PC-3 (cell line): ENCODE results near the gene AGAP1. TPM values are rescaled to one million over a fixed set of nuclear protein-coding genes. Genes with fewer than 3 reads are reported as not detected.

Source experiments
- ATAC-seq: fragments of 200-7000 bp; cut with Tn5 transposase; 2 replicates; pipeline ENCODE4 v1.9.1; 2020; ENCODE audit warnings: mild to moderate bottlenecking, moderate library complexity
- BruUV-seq: library from RNA; stranded (reverse); fragments of 400-500 nt; replicated peaks from 2 replicates; lab custom pipeline; 2021; lab: Mats Ljungman, UMichigan
- CTCF ChIA-PET: fragments of 300-600 bp; sonication (Branson Sonifier 250); formaldehyde crosslinking; loops from one replicate; lab custom pipeline; 2022; ENCODE audit warnings: antibody characterized with exemption; lab: Charles Lee
- POLR2A ChIA-PET: fragments of 300-600 bp; sonication (Branson Sonifier 250); formaldehyde crosslinking; loops from one replicate; lab custom pipeline; 2022; ENCODE audit warnings: antibody characterized with exemption; ENCODE audit not compliant: unreplicated experiment; lab: Charles Lee
- DNase-seq: peaks from one replicate; pipeline ENCODE4 v3.0.0-alpha.2; 2015
- H2AFZ ChIP-seq: fragments of 300-600 bp; sonication (generic); 2 replicates; pipeline ENCODE4 v1.6.0; 2016; ENCODE audit warnings: antibody characterized with exemption, low read length
- H3F3A ChIP-seq: fragments of 300-600 bp; sonication (generic); one replicate; pipeline ENCODE4 v1.6.0; 2017; ENCODE audit warnings: antibody characterized with exemption, low read length, control low read depth, mild to moderate bottlenecking; ENCODE audit not compliant: unreplicated experiment
- H3K27ac ChIP-seq: fragments of 300-600 bp; sonication (generic); 2 replicates; pipeline ENCODE4 v1.5.1; 2016; ENCODE audit warnings: mild to moderate bottlenecking, low read length
- H3K27me3 ChIP-seq: fragments of 300-600 bp; sonication (generic); 2 replicates; pipeline ENCODE4 v1.6.1; 2016; ENCODE audit warnings: low read length, mixed read lengths
- H3K36me3 ChIP-seq: fragments of 300-600 bp; sonication (generic); 2 replicates; pipeline ENCODE4 v1.6.1; 2016; ENCODE audit warnings: low read depth, mixed run types, low read length, mixed read lengths
- H3K4me1 ChIP-seq: fragments of 300-600 bp; sonication (generic); 2 replicates; pipeline ENCODE4 v1.5.1; 2016; ENCODE audit warnings: low read length; ENCODE audit not compliant: insufficient read depth
- H3K4me2 ChIP-seq: fragments of 300-600 bp; sonication (generic); 2 replicates; pipeline ENCODE4 v1.6.0; 2016; ENCODE audit warnings: low read length
- H3K4me3 ChIP-seq: fragments of 300-600 bp; sonication (generic); 2 replicates; pipeline ENCODE4 v1.5.1; 2016; ENCODE audit warnings: mild to moderate bottlenecking, low read length, mixed read lengths
- H3K79me2 ChIP-seq: fragments of 300-600 bp; sonication (generic); 2 replicates; pipeline ENCODE4 v1.6.1; 2017; ENCODE audit warnings: low read length, mixed read lengths
- H3K9ac ChIP-seq: fragments of 300-600 bp; sonication (generic); 2 replicates; pipeline ENCODE4 v1.6.0; 2016; ENCODE audit warnings: mild to moderate bottlenecking, low read length
- H3K9me2 ChIP-seq: fragments of 300-600 bp; sonication (generic); replicated peaks from 2 replicates; pipeline ENCODE4 v1.6.1; 2016; ENCODE audit warnings: mixed run types, low read length, mixed read lengths
- H3K9me3 ChIP-seq: fragments of 300-600 bp; sonication (generic); 2 replicates; pipeline ENCODE4 v1.6.1; 2016; ENCODE audit warnings: low read length, mixed read lengths
- H4K20me1 ChIP-seq: fragments of 300-600 bp; sonication (generic); 2 replicates; pipeline ENCODE4 v1.6.1; 2016; ENCODE audit warnings: low read length, mixed read lengths
- CTCF ChIP-seq: fragments of 300-600 bp; sonication (generic); conservative IDR thresholded peaks from 2 replicates; pipeline ENCODE4 v1.5.1; 2017; ENCODE audit warnings: antibody characterized with exemption, low read depth, mild to moderate bottlenecking, low read length
- EZH2 ChIP-seq: fragments of 300-600 bp; sonication (generic); IDR thresholded peaks from one replicate; pipeline ENCODE4 v1.6.1; 2017; ENCODE audit warnings: antibody characterized with exemption, mild to moderate bottlenecking, low read length; ENCODE audit not compliant: unreplicated experiment
- EZH2phosphoT487 ChIP-seq: fragments of 300-600 bp; sonication (generic); IDR thresholded peaks from 2 replicates; pipeline ENCODE4 v1.6.1; 2018; ENCODE audit warnings: mild to moderate bottlenecking, antibody characterized with exemption, low read length, borderline replicate concordance
- intact Hi-C: fragments of 100-400 bp; cut with micrococcal nuclease; formaldehyde crosslinking; loops from 2 replicates; pipeline ENCODE4 v1.9.0; 2023
- total RNA-seq: library from RNA; depleted of rRNA; stranded (reverse); fragments of >200 nt; gene quantifications from 2 replicates; pipeline ENCODE4 v1.2.3, GENCODE V29; 2014

Gene AGAP1
- total RNA-seq, 1 experiment from 2014 or later = 31.0 TPM

- Histone ChIP-seq H3K27me3 (no peaks in the 10 kb centered on the region), H3K4me1 (no peaks in the 10 kb centered on the region), H4K20me1 (no peaks in the 10 kb centered on the region), H3K27ac (no peak overlapping the region), H3K36me3 (no peaks in the 10 kb centered on the region), H2AFZ (no peak overlapping the region), H3F3A (no peaks in the 10 kb centered on the region), H3K9ac (no peak overlapping the region), H3K9me2 (no peaks in the 10 kb centered on the region), H3K9me3 (no peaks in the 10 kb centered on the region), H3K79me2 (no peaks in the 10 kb centered on the region), H3K4me2 (no peak overlapping the region), H3K4me3 (no peak overlapping the region)
- TF ChIP-seq EZH2phosphoT487 (no peak), CTCF (no peak), EZH2 (no peak)
- DNase-seq (no peak), ATAC-seq (no peak)
- CTCF ChIA-PET = no interaction called here
- BruUV-seq = no TSS peak
- intact Hi-C loops = no loop called here
- POLR2A ChIA-PET = no interaction called here
Observed at GRCh38 chr2:235926229-235926628, 432.4 kb downstream of the AGAP1 start.

GRCh38 chr2:235928751-235929370, 435.0 kb downstream of the AGAP1 start:
- Histone ChIP-seq H3K4me1 (no peaks in the 10 kb centered on the region), H3K4me2 (no peak overlapping the region), H4K20me1 (no peaks in the 10 kb centered on the region), H2AFZ (no peak overlapping the region), H3K9me3 (no peaks in the 10 kb centered on the region), H3K9me2 (no peaks in the 10 kb centered on the region), H3K4me3 (no peak overlapping the region), H3K9ac (no peak overlapping the region), H3F3A (no peaks in the 10 kb centered on the region), H3K36me3 (no peaks in the 10 kb centered on the region), H3K79me2 (no peaks in the 10 kb centered on the region), H3K27ac (no peak overlapping the region), H3K27me3 (no peaks in the 10 kb centered on the region)
- POLR2A ChIA-PET = no interaction called here
- ATAC-seq = no peak
- CTCF ChIA-PET = no interaction called here
- no TSS peak for BruUV-seq
- no peak for DNase-seq
- intact Hi-C loops = no loop called here
- no peak for TF ChIP-seq CTCF
- no peak for TF ChIP-seq EZH2phosphoT487

- no peaks in the 10 kb centered on the region for H4K20me1 ChIP-seq
- H3K36me3 ChIP-seq = no peaks in the 10 kb centered on the region
- H3K9me2 ChIP-seq = no peaks in the 10 kb centered on the region
- POLR2A ChIA-PET = no interaction called here
- DNase-seq = no peak
- no TSS peak for BruUV-seq
- no peak overlapping the region for H3K27ac ChIP-seq
- no peaks in the 10 kb centered on the region for H3K9me3 ChIP-seq
- no peaks in the 10 kb centered on the region for H3F3A ChIP-seq
- no peak overlapping the region for H3K4me2 ChIP-seq
- ATAC-seq = no peak
- no peaks in the 10 kb centered on the region for H3K79me2 ChIP-seq
- no peak overlapping the region for H3K9ac ChIP-seq
- no peak overlapping the region for H2AFZ ChIP-seq
- no peak overlapping the region for H3K4me3 ChIP-seq
- H3K27me3 ChIP-seq = no peaks in the 10 kb centered on the region
- H3K4me1 ChIP-seq = no peaks in the 10 kb centered on the region
- CTCF ChIA-PET = no interaction called here
- intact Hi-C loops = no loop called here
- no peak for TF ChIP-seq EZH2phosphoT487
- TF ChIP-seq EZH2 = no peak
- no peak for TF ChIP-seq CTCF
Observed at GRCh38 chr2:235930701-235931100, 436.9 kb downstream of the AGAP1 start.
